ENCODE measurements around the gene TRAM2.

Gene TRAM2

GRCh38 chr6:52549428-52549827 is 27.4 kb downstream of the TRAM2 start:
- no peak overlapping the region for H3K27ac ChIP-seq (ENCODE audit: low read depth, low read length)
- no peak overlapping the region for H2AFZ ChIP-seq (ENCODE audit: low read depth, low read length, severe bottlenecking)
- H3K9ac ChIP-seq (ENCODE audit: low read length), result no peak overlapping the region
- no peaks in the 10 kb centered on the region for H3K79me2 ChIP-seq (ENCODE audit: insufficient read depth, low read length)
- no peaks in the 10 kb centered on the region for H3K9me3 ChIP-seq (ENCODE audit: insufficient read depth, low read length)
- no peaks in the 10 kb centered on the region for H3F3A ChIP-seq (ENCODE audit: insufficient read depth)
- no peak for TF ChIP-seq CTCF (IDR thresholded peaks at IDR 0.05; ENCODE audit: insufficient read depth, low read length, poor library complexity, severe bottlenecking)
- no peak for TF ChIP-seq EZH2phosphoT487 (conservative IDR thresholded peaks at IDR 0.05; ENCODE audit: low read length)
- H3K4me2 ChIP-seq (ENCODE audit: low read depth, low read length, poor library complexity, severe bottlenecking), result no peak overlapping the region
- H3K4me3 ChIP-seq (ENCODE audit: insufficient read depth, low read length, poor library complexity, severe bottlenecking), result no peak overlapping the region
- no peaks in the 10 kb centered on the region for H3K36me3 ChIP-seq (ENCODE audit: low read length)
- no peaks in the 10 kb centered on the region for H3K9me2 ChIP-seq (replicated peaks; ENCODE audit: insufficient read depth, low read length)
- no peaks in the 10 kb centered on the region for H4K20me1 ChIP-seq (ENCODE audit: low read depth, low read length)
- H3K27me3 ChIP-seq (ENCODE audit: low read length), result no peaks in the 10 kb centered on the region

- no peak overlapping the region for H3K27ac ChIP-seq (ENCODE audit: low read depth, low read length)
- no peak overlapping the region for H3K9ac ChIP-seq (ENCODE audit: low read length)
- H3K79me2 ChIP-seq (ENCODE audit: insufficient read depth, low read length), result no peaks in the 10 kb centered on the region
- no peak overlapping the region for H2AFZ ChIP-seq (ENCODE audit: low read depth, low read length, severe bottlenecking)
- no peaks in the 10 kb centered on the region for H4K20me1 ChIP-seq (ENCODE audit: low read depth, low read length)
- no peaks in the 10 kb centered on the region for H3K9me2 ChIP-seq (replicated peaks; ENCODE audit: insufficient read depth, low read length)
- no peak overlapping the region for H3K4me3 ChIP-seq (ENCODE audit: insufficient read depth, low read length, poor library complexity, severe bottlenecking)
- H3F3A ChIP-seq (ENCODE audit: insufficient read depth), result no peaks in the 10 kb centered on the region
- no peaks in the 10 kb centered on the region for H3K36me3 ChIP-seq (ENCODE audit: low read length)
- no peaks in the 10 kb centered on the region for H3K27me3 ChIP-seq (ENCODE audit: low read length)
- TF ChIP-seq EZH2phosphoT487 (conservative IDR thresholded peaks at IDR 0.05; ENCODE audit: low read length) (no peak), CTCF (IDR thresholded peaks at IDR 0.05; ENCODE audit: insufficient read depth, low read length, poor library complexity, severe bottlenecking) (no peak)
- H3K4me2 ChIP-seq (ENCODE audit: low read depth, low read length, poor library complexity, severe bottlenecking), result no peak overlapping the region
- H3K9me3 ChIP-seq (ENCODE audit: insufficient read depth, low read length), result no peaks in the 10 kb centered on the region
These were observed 27.9 kb downstream of the TRAM2 start for GRCh38 chr6:52548999-52549398.

GRCh38 chr6:52548353-52548713 is 28.5 kb downstream of the TRAM2 start:
- Histone ChIP-seq H3F3A (ENCODE audit: insufficient read depth) (no peaks in the 10 kb centered on the region), H3K9me2 (replicated peaks; ENCODE audit: insufficient read depth, low read length) (no peaks in the 10 kb centered on the region), H3K79me2 (ENCODE audit: insufficient read depth, low read length) (no peaks in the 10 kb centered on the region), H3K36me3 (ENCODE audit: low read length) (no peaks in the 10 kb centered on the region), H3K9ac (ENCODE audit: low read length) (no peak overlapping the region), H3K4me2 (ENCODE audit: low read depth, low read length, poor library complexity, severe bottlenecking) (no peak overlapping the region), H2AFZ (ENCODE audit: low read depth, low read length, severe bottlenecking) (no peak overlapping the region), H3K9me3 (ENCODE audit: insufficient read depth, low read length) (no peaks in the 10 kb centered on the region), H3K27ac (ENCODE audit: low read depth, low read length) (no peak overlapping the region), H3K4me3 (ENCODE audit: insufficient read depth, low read length, poor library complexity, severe bottlenecking) (no peak overlapping the region), H3K27me3 (ENCODE audit: low read length) (no peaks in the 10 kb centered on the region), H4K20me1 (ENCODE audit: low read depth, low read length) (no peaks in the 10 kb centered on the region)
- TF ChIP-seq CTCF (IDR thresholded peaks at IDR 0.05; ENCODE audit: insufficient read depth, low read length, poor library complexity, severe bottlenecking) (no peak), EZH2phosphoT487 (conservative IDR thresholded peaks at IDR 0.05; ENCODE audit: low read length) (no peak)
